ENCODE data around the gene PIGX. TPM values are rescaled to one million over a fixed set of nuclear protein-coding genes. Genes with fewer than 3 reads are reported as not detected.
"Not testable (repeated sequence)": the region's sequence is repeated elsewhere in the genome, so short reads cannot be mapped to it uniquely, and the experiment has no call there.

PIGX gene
- total RNA-seq, 1 experiment from 2014 or later, result 31.2 TPM

GRCh38 chr3:196712514-196713413, 587 bp downstream of the PIGX start:
- H3K27ac Mint-ChIP-seq (ENCODE audit: unreplicated experiment), result no peak overlapping the region
- intact Hi-C loops (cut with micrococcal nuclease; ENCODE audit: unreplicated experiment), result no loop called here
- H3K36me3 Mint-ChIP-seq (ENCODE audit: insufficient read depth, unreplicated experiment), result peaks cover 19% of the 10 kb centered on the region
- TF ChIP-seq CTCF (IDR thresholded peaks at IDR 0.05; ENCODE audit: unreplicated experiment), result no peak
- TSS peak; percentile 58 for BruUV-seq (replicated peaks)
- H3K27me3 Mint-ChIP-seq (ENCODE audit: unreplicated experiment), result no peaks in the 10 kb centered on the region
- H3K4me1 Mint-ChIP-seq (ENCODE audit: low read depth, unreplicated experiment), result peaks cover 18% of the 10 kb centered on the region
- peak; percentile 69 for DNase-seq
- H3K9me3 Mint-ChIP-seq (ENCODE audit: low read depth, unreplicated experiment), result no peaks in the 10 kb centered on the region
- H3K4me3 Mint-ChIP-seq (ENCODE audit: low read depth, unreplicated experiment), result peak overlapping the region; percentile 90
- CTCF ChIA-PET, result no interaction called here

GRCh38 chr3:196717162-196717561, 5.0 kb downstream of the PIGX start:
- CTCF ChIA-PET; H3K4me1 Mint-ChIP-seq (ENCODE audit: low read depth, unreplicated experiment); DNase-seq; H3K27me3 Mint-ChIP-seq (ENCODE audit: unreplicated experiment); H3K4me3 Mint-ChIP-seq (ENCODE audit: low read depth, unreplicated experiment); H3K27ac Mint-ChIP-seq (ENCODE audit: unreplicated experiment); H3K36me3 Mint-ChIP-seq (ENCODE audit: insufficient read depth, unreplicated experiment); H3K9me3 Mint-ChIP-seq (ENCODE audit: low read depth, unreplicated experiment); BruUV-seq (replicated peaks): not testable (repeated sequence)
- intact Hi-C loops (cut with micrococcal nuclease; ENCODE audit: unreplicated experiment), result loop anchor here (5.0 kb wide), 1 partner anchor 75 kb away; no protein-coding TSS in a partner anchor

DNA sequence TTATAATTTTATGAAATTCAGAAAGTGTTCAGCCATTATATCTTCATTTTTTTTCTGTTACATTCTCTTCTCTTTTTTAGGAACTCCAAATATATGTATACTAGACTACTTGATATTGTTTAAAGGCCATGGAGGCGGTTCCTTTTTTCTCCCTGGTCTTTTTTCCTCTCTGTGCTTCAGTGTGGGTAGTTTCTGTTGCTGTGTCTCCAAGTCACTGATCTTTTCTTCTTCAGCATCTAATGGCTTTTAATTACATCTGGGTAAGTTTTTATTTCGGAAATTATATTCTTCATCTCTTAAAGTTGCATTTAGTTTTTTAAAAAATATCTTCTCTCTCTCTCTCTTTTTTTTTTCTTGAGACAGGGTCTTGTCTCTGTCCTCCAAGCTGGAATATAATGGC, 8.9 kb downstream of the PIGX start:
- Mint-ChIP-seq H3K4me3 (ENCODE audit: low read depth, unreplicated experiment) (no peak overlapping the region), H3K36me3 (ENCODE audit: insufficient read depth, unreplicated experiment) (no peaks in the 10 kb centered on the region), H3K9me3 (ENCODE audit: low read depth, unreplicated experiment) (peaks cover 5% of the 10 kb centered on the region), H3K4me1 (ENCODE audit: low read depth, unreplicated experiment) (peaks cover 19% of the 10 kb centered on the region), H3K27ac (ENCODE audit: unreplicated experiment) (no peak overlapping the region), H3K27me3 (ENCODE audit: unreplicated experiment) (no peaks in the 10 kb centered on the region)
- no peak for TF ChIP-seq CTCF (IDR thresholded peaks at IDR 0.05; ENCODE audit: unreplicated experiment)
- CTCF ChIA-PET, result no interaction called here
- intact Hi-C loops (cut with micrococcal nuclease; ENCODE audit: unreplicated experiment), result no loop called here
- no TSS peak for BruUV-seq (replicated peaks)
- DNase-seq, result no peak

- BruUV-seq (replicated peaks), result no TSS peak
- CTCF ChIA-PET, result interaction anchor here (2.0 kb wide), 1 partner anchor 13 kb away, joined by 9 read pairs; the partner anchor contains the start of gene PAK2
- DNase-seq, result no peak
- intact Hi-C loops (cut with micrococcal nuclease; ENCODE audit: unreplicated experiment), result no loop called here
- peak overlapping the region; percentile 71 for H3K27ac Mint-ChIP-seq (ENCODE audit: unreplicated experiment)
- H3K27me3 Mint-ChIP-seq (ENCODE audit: unreplicated experiment), result no peaks in the 10 kb centered on the region
- no peak overlapping the region for H3K4me3 Mint-ChIP-seq (ENCODE audit: low read depth, unreplicated experiment)
- H3K36me3 Mint-ChIP-seq (ENCODE audit: insufficient read depth, unreplicated experiment), result no peaks in the 10 kb centered on the region
- peaks cover 24% of the 10 kb centered on the region for H3K4me1 Mint-ChIP-seq (ENCODE audit: low read depth, unreplicated experiment)
- no peaks in the 10 kb centered on the region for H3K9me3 Mint-ChIP-seq (ENCODE audit: low read depth, unreplicated experiment)
- no peak for TF ChIP-seq CTCF (IDR thresholded peaks at IDR 0.05; ENCODE audit: unreplicated experiment)
Measured at GRCh38 chr3:196726788-196727675, 14.9 kb downstream of the PIGX start.
